Sigmoid colon (tissue), 4 donors: Measurements from ENCODE around the gene GARRE1.

Experiments
- EP300 ChIP-seq, 4 donors: sonication (generic); formaldehyde crosslinking; IDR thresholded peaks; one replicate each; pipeline ENCODE4 v1.6.1; 2017; ENCODE audit warnings: antibody characterized with exemption in 4 of 4
- POLR2A ChIP-seq, 2 donors: fragments of 450-650 bp; IDR thresholded peaks; one replicate each; pipeline ENCODE4 v1.6.1; 2016; ENCODE audit warnings: antibody characterized with exemption in 2 of 2, mild to moderate bottlenecking in 2 of 2, moderate library complexity in 2 of 2
- POLR2AphosphoS5 ChIP-seq, 4 donors: sonication (generic); formaldehyde crosslinking; IDR thresholded peaks; one replicate each; pipeline ENCODE4 v1.6.1; 2017; ENCODE audit warnings: antibody characterized with exemption in 4 of 4
- TF ChIP-seq, protein P1 (sequence below), 4 experiments: fragments of 450-650 bp in 3 of 4; fragments of 200-600 bp in 1 of 4; IDR thresholded peaks; one replicate each; pipeline ENCODE4 v1.5.1; 2016 to 2019; ENCODE audit warnings: antibody characterized with exemption in 4 of 4, mild to moderate bottlenecking in 3 of 4, moderate library complexity in 2 of 4

DNA sequence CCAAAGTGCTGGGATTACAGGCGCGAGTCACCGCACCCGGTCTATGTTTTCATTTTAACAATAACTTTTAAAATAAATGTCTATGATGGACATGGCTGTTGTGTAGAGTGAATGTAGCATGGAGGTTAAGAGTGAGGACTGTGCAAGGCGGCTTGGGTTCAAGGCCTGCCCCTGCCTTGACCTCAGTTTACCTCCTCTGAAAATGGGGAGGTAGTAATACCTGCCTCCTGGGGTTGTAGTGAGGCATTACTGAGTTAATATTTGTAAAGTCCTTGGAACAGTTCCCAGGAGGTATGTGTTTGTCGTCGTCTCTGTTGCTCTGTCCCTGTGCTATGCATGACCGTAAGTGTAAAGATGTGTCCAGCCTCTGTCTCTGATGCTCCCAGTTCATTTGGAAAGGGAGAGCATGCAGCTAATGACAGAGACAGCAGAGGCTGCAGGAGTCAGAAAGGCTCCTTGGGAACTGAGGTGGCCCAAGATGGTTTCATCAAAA lies 9.4 kb downstream of the GARRE1 start:
- TF ChIP-seq POLR2AphosphoS5 (IDR thresholded peaks at IDR 0.05): no peak
- TF ChIP-seq EP300 (IDR thresholded peaks at IDR 0.05): no peak
- TF ChIP-seq, protein P1, sequence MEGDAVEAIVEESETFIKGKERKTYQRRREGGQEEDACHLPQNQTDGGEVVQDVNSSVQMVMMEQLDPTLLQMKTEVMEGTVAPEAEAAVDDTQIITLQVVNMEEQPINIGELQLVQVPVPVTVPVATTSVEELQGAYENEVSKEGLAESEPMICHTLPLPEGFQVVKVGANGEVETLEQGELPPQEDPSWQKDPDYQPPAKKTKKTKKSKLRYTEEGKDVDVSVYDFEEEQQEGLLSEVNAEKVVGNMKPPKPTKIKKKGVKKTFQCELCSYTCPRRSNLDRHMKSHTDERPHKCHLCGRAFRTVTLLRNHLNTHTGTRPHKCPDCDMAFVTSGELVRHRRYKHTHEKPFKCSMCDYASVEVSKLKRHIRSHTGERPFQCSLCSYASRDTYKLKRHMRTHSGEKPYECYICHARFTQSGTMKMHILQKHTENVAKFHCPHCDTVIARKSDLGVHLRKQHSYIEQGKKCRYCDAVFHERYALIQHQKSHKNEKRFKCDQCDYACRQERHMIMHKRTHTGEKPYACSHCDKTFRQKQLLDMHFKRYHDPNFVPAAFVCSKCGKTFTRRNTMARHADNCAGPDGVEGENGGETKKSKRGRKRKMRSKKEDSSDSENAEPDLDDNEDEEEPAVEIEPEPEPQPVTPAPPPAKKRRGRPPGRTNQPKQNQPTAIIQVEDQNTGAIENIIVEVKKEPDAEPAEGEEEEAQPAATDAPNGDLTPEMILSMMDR (IDR thresholded peaks at IDR 0.05): no peak
- no peak for TF ChIP-seq POLR2A (IDR thresholded peaks at IDR 0.05)
